Endodermal cell (in vitro differentiated cells): ENCODE data around the gene TPTE. TPM values are rescaled to one million over a fixed set of nuclear protein-coding genes. Genes with fewer than 3 reads are reported as not detected.
"Not testable (repeated sequence)": the region's sequence is repeated elsewhere in the genome, so short reads cannot be mapped to it uniquely, and the experiment has no call there.

Source experiments
- DNase-seq: peaks from one replicate; pipeline ENCODE4 v3.0.0-alpha.2; 2017
- H3K27ac ChIP-seq: 2 replicates; pipeline ENCODE4 v1.5.1; 2013; ENCODE audit warnings: mild to moderate bottlenecking, low read depth, low read length, moderate library complexity
- H3K27me3 ChIP-seq: 2 replicates; pipeline ENCODE4 v1.6.1; 2013; ENCODE audit warnings: mild to moderate bottlenecking, low read length, moderate library complexity; ENCODE audit not compliant: insufficient read depth, control insufficient read depth, poor library complexity, severe bottlenecking
- H3K36me3 ChIP-seq: 2 replicates; pipeline ENCODE4 v1.7.0; 2013; ENCODE audit warnings: mild to moderate bottlenecking, low read length, moderate library complexity; ENCODE audit not compliant: control insufficient read depth, insufficient read depth
- H3K4me1 ChIP-seq: one replicate; pipeline ENCODE4 v1.7.0; 2013; ENCODE audit warnings: low read length; ENCODE audit not compliant: control insufficient read depth, insufficient read depth
- H3K4me3 ChIP-seq: 2 replicates; pipeline ENCODE4 v1.5.1; 2013; ENCODE audit warnings: mild to moderate bottlenecking, low read length, moderate library complexity
- H3K9ac ChIP-seq: 2 replicates; pipeline ENCODE4 v1.6.1; 2013; ENCODE audit warnings: mild to moderate bottlenecking, low read length, moderate library complexity; ENCODE audit not compliant: poor library complexity, severe bottlenecking; ENCODE audit errors: extremely low read depth
- H3K9me3 ChIP-seq: 2 replicates; pipeline ENCODE4 v1.6.1; 2013; ENCODE audit warnings: mild to moderate bottlenecking, low read length, moderate library complexity; ENCODE audit not compliant: control insufficient read depth
- H3K27ac Mint-ChIP-seq: 2 replicates; pipeline ENCODE4 v1.8.0; 2020; ENCODE audit warnings: mixed read lengths
- H3K27me3 Mint-ChIP-seq: 2 replicates; pipeline ENCODE4 v1.8.0; 2021; ENCODE audit warnings: mild to moderate bottlenecking, mixed read lengths; ENCODE audit not compliant: insufficient read depth
- H3K36me3 Mint-ChIP-seq: 2 replicates; pipeline ENCODE4 v1.8.0; 2020; ENCODE audit warnings: low read depth, mixed read lengths
- H3K4me1 Mint-ChIP-seq: 2 replicates; pipeline ENCODE4 v1.8.0; 2020; ENCODE audit warnings: mixed read lengths
- H3K4me3 Mint-ChIP-seq: 2 replicates; pipeline ENCODE4 v1.8.0; 2020; ENCODE audit warnings: mild to moderate bottlenecking, moderate library complexity, mixed read lengths
- H3K9me3 Mint-ChIP-seq: 2 replicates; pipeline ENCODE4 v1.8.0; 2020; ENCODE audit warnings: mild to moderate bottlenecking, mixed read lengths
- CTCF ChIP-seq: fragments of 200-600 bp; sonication (generic); conservative IDR thresholded peaks from 2 replicates; pipeline ENCODE4 v1.5.0; 2021; ENCODE audit warnings: antibody characterized with exemption, mild to moderate bottlenecking
- WGBS, 2 experiments: methylation state at CpG; one replicate each; pipeline versions ENCODE4 v1.1.5 to v1.1.7; 2013; ENCODE audit warnings: missing lambda C conversion rate in 2 of 2, mixed read lengths in 1 of 2; ENCODE audit not compliant: insufficient coverage in 1 of 2, insufficient read length in 1 of 2; 5-methylcytosine and 5-hydroxymethylcytosine counted together
- total RNA-seq, 2 donors: library from RNA; stranded (reverse); fragmentation: NEBNext Ultra II Directional in 1 of 2; extraction: Animal tissue kit (Norgen Biotek cat#: 25700) in 1 of 2; gene quantifications; 2 replicates in 1 of 2; 3 replicates in 1 of 2; pipeline ENCODE4 v1.2.1, GENCODE V29; 2021

TPTE gene
- total RNA-seq, 2 donors from 2014 or later = not detected

- H3K9me3 Mint-ChIP-seq = peaks cover 50% of the 10 kb centered on the region
- Histone ChIP-seq H3K4me1 (no peaks in the 10 kb centered on the region), H3K36me3 (no peaks in the 10 kb centered on the region), H3K27me3 (no peaks in the 10 kb centered on the region), H3K9me3 (peaks cover 80% of the 10 kb centered on the region), H3K4me3 (no peak overlapping the region), H3K9ac (no peak overlapping the region), H3K27ac (no peak overlapping the region)
- TF ChIP-seq CTCF = no peak
- WGBS, 2 experiments = 61 to 63% methylated on average over 1 to 2 of the region's 2 CpGs
- no peaks in the 10 kb centered on the region for H3K27me3 Mint-ChIP-seq
- no peak overlapping the region for H3K4me3 Mint-ChIP-seq
- DNase-seq = no peak
- H3K36me3 Mint-ChIP-seq = peaks cover 2% of the 10 kb centered on the region
- H3K27ac Mint-ChIP-seq = no peak overlapping the region
- no peaks in the 10 kb centered on the region for H3K4me1 Mint-ChIP-seq
These were observed 53.9 kb downstream of the TPTE start for GRCh38 chr21:10575311-10575667.

- not testable (repeated sequence) for DNase-seq, H3K4me1 ChIP-seq, H3K27ac Mint-ChIP-seq, H3K27me3 Mint-ChIP-seq, H3K4me3 Mint-ChIP-seq, H3K9ac ChIP-seq, H3K4me1 Mint-ChIP-seq, H3K27ac ChIP-seq, H3K36me3 ChIP-seq, H3K27me3 ChIP-seq, H3K36me3 Mint-ChIP-seq, H3K4me3 ChIP-seq
- peaks cover 45% of the 10 kb centered on the region for H3K9me3 Mint-ChIP-seq
- H3K9me3 ChIP-seq = peaks cover 84% of the 10 kb centered on the region
These were observed 57.5 kb downstream of the TPTE start for GRCh38 chr21:10578910-10579309.

GRCh38 chr21:10589115-10589514, 67.7 kb downstream of the TPTE start:
- H3K36me3 Mint-ChIP-seq, H3K27ac Mint-ChIP-seq, H3K4me1 ChIP-seq, H3K36me3 ChIP-seq, H3K27me3 Mint-ChIP-seq, H3K9me3 Mint-ChIP-seq, DNase-seq, H3K27ac ChIP-seq, H3K4me1 Mint-ChIP-seq, H3K4me3 Mint-ChIP-seq, H3K9ac ChIP-seq, H3K4me3 ChIP-seq, H3K27me3 ChIP-seq: not testable (repeated sequence)
- no CpG with 5 or more reads among the region's 1 CpG for WGBS, 2 experiments
- peaks cover 89% of the 10 kb centered on the region for H3K9me3 ChIP-seq
- peak; percentile 29 for TF ChIP-seq CTCF

- Histone ChIP-seq H3K4me3 (peak overlapping the region; percentile 28), H3K9me3 (peaks cover 77% of the 10 kb centered on the region)
- not testable (repeated sequence) for H3K27me3 Mint-ChIP-seq, H3K4me1 ChIP-seq, H3K4me3 Mint-ChIP-seq, H3K9ac ChIP-seq, H3K27ac Mint-ChIP-seq, H3K36me3 ChIP-seq, H3K9me3 Mint-ChIP-seq, H3K36me3 Mint-ChIP-seq, H3K4me1 Mint-ChIP-seq, H3K27me3 ChIP-seq, H3K27ac ChIP-seq, DNase-seq
- 74 to 76% methylated on average over 5 to 6 of the region's 7 CpGs for WGBS, 2 experiments
These were observed 85.7 kb downstream of the TPTE start for GRCh38 chr21:10607074-10607473.

GRCh38 chr21:10614285-10614684, 92.9 kb downstream of the TPTE start:
- not testable (repeated sequence) for H3K27me3 ChIP-seq, H3K36me3 Mint-ChIP-seq, H3K4me3 ChIP-seq, DNase-seq, H3K4me1 ChIP-seq, H3K9ac ChIP-seq, H3K27ac Mint-ChIP-seq, H3K27ac ChIP-seq, H3K36me3 ChIP-seq, H3K4me1 Mint-ChIP-seq, H3K4me3 Mint-ChIP-seq, H3K27me3 Mint-ChIP-seq
- WGBS, 2 experiments = 85% methylated on average over 4 to 5 of the region's 6 CpGs
- H3K9me3 ChIP-seq = peaks cover 56% of the 10 kb centered on the region
- H3K9me3 Mint-ChIP-seq = peaks cover 13% of the 10 kb centered on the region

GRCh38 chr21:10616061-10616460, 94.7 kb downstream of the TPTE start:
- 81% methylated on average over 2 to 3 of the region's 3 CpGs for WGBS, 2 experiments
- H3K9me3 Mint-ChIP-seq = peaks cover 19% of the 10 kb centered on the region
- not testable (repeated sequence) for H3K27me3 ChIP-seq, H3K9ac ChIP-seq, H3K27ac ChIP-seq, DNase-seq, H3K36me3 ChIP-seq, H3K4me3 ChIP-seq, H3K4me1 Mint-ChIP-seq, H3K27ac Mint-ChIP-seq, H3K4me3 Mint-ChIP-seq, H3K27me3 Mint-ChIP-seq, H3K36me3 Mint-ChIP-seq, H3K4me1 ChIP-seq
- H3K9me3 ChIP-seq = peaks cover 53% of the 10 kb centered on the region
